Vagina (tissue), 2 donors: Measurements from ENCODE around the gene NUP188. TPM values are rescaled to one million over a fixed set of nuclear protein-coding genes. Genes with fewer than 3 reads are reported as not detected.

Experiments
- DNase-seq, 2 donors: peaks; one replicate each; pipeline ENCODE4 v3.0.0-alpha.2; 2017; ENCODE audit errors: extremely low spot score in 2 of 2
- H3K27ac ChIP-seq: fragments of 200-600 bp; sonication (generic); one replicate; pipeline ENCODE4 v1.5.1; 2019
- H3K27me3 ChIP-seq: fragments of 200-600 bp; sonication (generic); one replicate; pipeline ENCODE4 v1.5.1; 2019
- H3K36me3 ChIP-seq, 2 donors: fragments of 200-600 bp; sonication (generic); one replicate each; pipeline ENCODE4 v1.5.1; 2017 to 2019
- H3K4me1 ChIP-seq: fragments of 200-600 bp; sonication (generic); one replicate; pipeline ENCODE4 v1.5.1; 2019
- H3K4me3 ChIP-seq, 2 donors: fragments of 200-600 bp; sonication (generic); 1 replicate in 1 of 2; 2 replicates in 1 of 2; pipeline ENCODE4 v1.5.1; 2016 to 2019
- H3K9me3 ChIP-seq: fragments of 200-600 bp; sonication (generic); one replicate; pipeline ENCODE4 v1.5.1; 2019
- CTCF ChIP-seq, 3 experiments: fragments of 450-650 bp in 2 of 3; fragments of 200-600 bp in 1 of 3; sonication (generic) in 1 of 3; IDR thresholded peaks; one replicate each; pipeline ENCODE4 v1.5.1; 2017 to 2019; ENCODE audit warnings: antibody characterized with exemption in 3 of 3, mild to moderate bottlenecking in 2 of 3, moderate library complexity in 2 of 3
- POLR2A ChIP-seq, 2 donors: fragments of 450-650 bp; IDR thresholded peaks; one replicate each; pipeline ENCODE4 v1.6.1; 2017; ENCODE audit warnings: antibody characterized with exemption in 2 of 2, mild to moderate bottlenecking in 2 of 2, moderate library complexity in 2 of 2
- POLR2AphosphoS5 ChIP-seq, 2 donors: sonication (generic); formaldehyde crosslinking; IDR thresholded peaks; one replicate each; pipeline ENCODE4 v1.9.0; 2017; ENCODE audit warnings: antibody characterized with exemption in 2 of 2, mild to moderate bottlenecking in 2 of 2, low read depth in 1 of 2; ENCODE audit not compliant: insufficient read depth in 1 of 2
- intact Hi-C: fragments of 100-400 bp; cut with DNase I; formaldehyde crosslinking; loops from one replicate; pipeline ENCODE4 v1.15.1; 2023
- total RNA-seq: library from RNA; depleted of rRNA; stranded (reverse); fragments of >200 nt; gene quantifications from one replicate; pipeline ENCODE4 v1.2.3, GENCODE V29; 2016

The NUP188 gene
- 69.0 TPM for total RNA-seq

- H3K27ac ChIP-seq: peak within 1 kb of the TSS; percentile 85
- intact Hi-C loops: no loop called here
- H3K9me3 ChIP-seq: no peaks in the 10 kb centered on the region
- DNase-seq: no peak
- peaks cover 0 to under 1% of the 10 kb centered on the region in 2 donors for H3K36me3 ChIP-seq
- peak in 1 of 3 experiments; percentile 40 for TF ChIP-seq CTCF (IDR thresholded peaks at IDR 0.05)
- TF ChIP-seq POLR2AphosphoS5 (IDR thresholded peaks at IDR 0.05; ENCODE audit: insufficient read depth in 1 of 2, low read depth in 1 of 2): peak; percentile 90 to 98
- peak in 1 of 2 donors; percentile 93 for TF ChIP-seq POLR2A (IDR thresholded peaks at IDR 0.05)
- peak within 1 kb of the TSS; percentile 65 to 76 for H3K4me3 ChIP-seq
- peaks cover 20% of the 10 kb centered on the region for H3K4me1 ChIP-seq
- H3K27me3 ChIP-seq: no peaks in the 10 kb centered on the region
Observed at GRCh38 chr9:128947527-128948301, at the start of gene NUP188, which contains the start of gene DOLK. NUP188 (plus strand) TSS chr9:128947699; CDS start chr9:128947720, 21 bp downstream. DOLK (minus strand) TSS chr9:128947603; CDS start chr9:128947303, 300 bp downstream.

GRCh38 chr9:128898382-128898781 is 49.1 kb upstream of the NUP188 start:
- intact Hi-C loops: no loop called here
- Histone ChIP-seq H3K27me3 (no peaks in the 10 kb centered on the region), H3K27ac (peak overlapping the region; percentile 94), H3K4me1 (peaks cover 77% of the 10 kb centered on the region), H3K4me3 (no peak overlapping the region), H3K9me3 (no peaks in the 10 kb centered on the region), H3K36me3 (peaks cover 0 to 25% of the 10 kb centered on the region in 2 donors)
- DNase-seq: no peak
- TF ChIP-seq POLR2AphosphoS5 (IDR thresholded peaks at IDR 0.05; ENCODE audit: insufficient read depth in 1 of 2, low read depth in 1 of 2) (no peak), POLR2A (IDR thresholded peaks at IDR 0.05) (no peak), CTCF (IDR thresholded peaks at IDR 0.05) (no peak)

GRCh38 chr9:128898845-128899565 is 48.5 kb upstream of the NUP188 start:
- no peak overlapping the region for H3K4me3 ChIP-seq
- intact Hi-C loops: no loop called here
- no peak for DNase-seq
- peaks cover 0 to 24% of the 10 kb centered on the region in 2 donors for H3K36me3 ChIP-seq
- TF ChIP-seq CTCF (IDR thresholded peaks at IDR 0.05): no peak
- no peak for TF ChIP-seq POLR2A (IDR thresholded peaks at IDR 0.05)
- no peak for TF ChIP-seq POLR2AphosphoS5 (IDR thresholded peaks at IDR 0.05; ENCODE audit: insufficient read depth in 1 of 2, low read depth in 1 of 2)
- H3K27me3 ChIP-seq: no peaks in the 10 kb centered on the region
- no peaks in the 10 kb centered on the region for H3K9me3 ChIP-seq
- H3K4me1 ChIP-seq: peaks cover 77% of the 10 kb centered on the region
- peak overlapping the region; percentile 94 for H3K27ac ChIP-seq

GRCh38 chr9:128899566-128900322 is 47.8 kb upstream of the NUP188 start:
- H3K4me1 ChIP-seq: peaks cover 77% of the 10 kb centered on the region
- H3K27ac ChIP-seq: peak overlapping the region; percentile 94
- no peak overlapping the region for H3K4me3 ChIP-seq
- H3K9me3 ChIP-seq: no peaks in the 10 kb centered on the region
- H3K27me3 ChIP-seq: no peaks in the 10 kb centered on the region
- no peak for DNase-seq
- H3K36me3 ChIP-seq: peaks cover 0 to 20% of the 10 kb centered on the region in 2 donors
- no peak for TF ChIP-seq POLR2AphosphoS5 (IDR thresholded peaks at IDR 0.05; ENCODE audit: insufficient read depth in 1 of 2, low read depth in 1 of 2)
- no peak for TF ChIP-seq POLR2A (IDR thresholded peaks at IDR 0.05)
- no peak for TF ChIP-seq CTCF (IDR thresholded peaks at IDR 0.05)
- intact Hi-C loops: no loop called here
